Activated T-cell treated with anti-CD3 and anti-CD28 coated beads for 4 hours (primary cell): ENCODE data around the gene TPK1.

Source experiments
- DNase-seq: peaks from one replicate; pipeline ENCODE4 v3.0.0-alpha.2; 2020

The TPK1 gene

GRCh38 chr7:144713850-144714249 lies 122.0 kb downstream of the TPK1 start:
- DNase-seq: no peak

- DNase-seq: no peak
Measured at GRCh38 chr7:144710791-144711190, 125.1 kb downstream of the TPK1 start.

GRCh38 chr7:144709066-144709465 lies 126.8 kb downstream of the TPK1 start:
- no peak for DNase-seq

- DNase-seq: no peak
Measured at GRCh38 chr7:144691240-144691639, 144.6 kb downstream of the TPK1 start.

- DNase-seq: no peak
Measured at GRCh38 chr7:144682581-144683280, 153.1 kb downstream of the TPK1 start.

GRCh38 chr7:144676492-144676891 lies 159.4 kb downstream of the TPK1 start:
- DNase-seq: no peak

- no peak for DNase-seq
Measured at GRCh38 chr7:144674550-144674949, 161.3 kb downstream of the TPK1 start.

GRCh38 chr7:144672869-144673268 lies 163.0 kb downstream of the TPK1 start:
- DNase-seq: no peak

- DNase-seq: no peak
Measured at GRCh38 chr7:144671429-144671828, 164.4 kb downstream of the TPK1 start.

- DNase-seq: no peak
Measured at GRCh38 chr7:144670218-144670617, 165.6 kb downstream of the TPK1 start.

- no peak for DNase-seq
Measured at GRCh38 chr7:144668503-144668902, 167.3 kb downstream of the TPK1 start.

- no peak for DNase-seq
Measured at GRCh38 chr7:144665689-144666381, 170.0 kb downstream of the TPK1 start.

- DNase-seq: no peak
Measured at GRCh38 chr7:144659211-144659610, 176.6 kb downstream of the TPK1 start.

- DNase-seq: no peak
Measured at GRCh38 chr7:144656965-144657517, 178.8 kb downstream of the TPK1 start.

- no peak for DNase-seq
Measured at GRCh38 chr7:144653449-144653848, 182.4 kb downstream of the TPK1 start.

- DNase-seq: no peak
Measured at GRCh38 chr7:144650439-144650838, 185.4 kb downstream of the TPK1 start.

- DNase-seq: no peak
Measured at GRCh38 chr7:144649120-144649519, 186.7 kb downstream of the TPK1 start.

- DNase-seq: no peak
Measured at GRCh38 chr7:144641389-144642044, 194.3 kb downstream of the TPK1 start.

- no peak for DNase-seq
Measured at GRCh38 chr7:144632724-144633123, 203.1 kb downstream of the TPK1 start.

- no peak for DNase-seq
Measured at GRCh38 chr7:144629598-144629997, 206.3 kb downstream of the TPK1 start.

GRCh38 chr7:144629011-144629410 lies 206.8 kb downstream of the TPK1 start:
- no peak for DNase-seq

- DNase-seq: no peak
Measured at GRCh38 chr7:144628176-144628575, 207.7 kb downstream of the TPK1 start.

GRCh38 chr7:144622745-144623144 lies 213.1 kb downstream of the TPK1 start:
- no peak for DNase-seq

GRCh38 chr7:144606261-144606660 lies 229.6 kb downstream of the TPK1 start:
- no peak for DNase-seq
